H1 (cell line): ENCODE measurements around the gene CLEC16A. TPM values are rescaled to one million over a fixed set of nuclear protein-coding genes. Genes with fewer than 3 reads are reported as not detected.

Experiments used
- CTCF ChIA-PET: fragments of 300-600 bp; sonication (Branson Sonifier 250); formaldehyde crosslinking; loops from one replicate; lab custom pipeline; 2021; ENCODE audit not compliant: partially characterized antibody; lab: Charles Lee
- POLR2A ChIA-PET: fragments of 300-600 bp; sonication (Branson Sonifier 250); formaldehyde crosslinking; loops from one replicate; lab custom pipeline; 2021; ENCODE audit warnings: inconsistent platforms; ENCODE audit not compliant: partially characterized antibody; lab: Charles Lee
- DNase-seq, 2 experiments: peaks; one replicate each; pipeline versions ENCODE4 v3.0.0 to v3.0.0-alpha.2; 2010 to 2022; ENCODE audit warnings: low spot score in 2 of 2, low read depth in 1 of 2, mixed read lengths in 1 of 2
- FAIRE-seq: peaks from 2 replicates; lab custom pipeline; 2011; peaks lifted over from hg19 to GRCh38; lab: Jason Lieb, UNC
- H2AFZ ChIP-seq: 2 replicates; pipeline ENCODE4 v1.8.1; 2012; ENCODE audit warnings: low read length, inconsistent platforms
- H2AK5ac ChIP-seq: 2 replicates; pipeline ENCODE4 v1.6.1; 2013; ENCODE audit warnings: low read depth, low read length
- H2BK120ac ChIP-seq: replicated peaks from 2 replicates; pipeline ENCODE3; 2013; ENCODE audit warnings: low read depth, low read length, inconsistent platforms
- H2BK12ac ChIP-seq: 2 replicates; pipeline ENCODE4 v1.6.1; 2013; ENCODE audit warnings: low read depth, low read length
- H2BK15ac ChIP-seq: 2 replicates; pipeline ENCODE4 v1.6.1; 2013; ENCODE audit warnings: low read length
- H2BK20ac ChIP-seq: 2 replicates; pipeline ENCODE4 v1.6.1; 2013; ENCODE audit warnings: low read length
- H2BK5ac ChIP-seq: 2 replicates; pipeline ENCODE4 v1.6.1; 2013; ENCODE audit warnings: low read depth, low read length
- H3K14ac ChIP-seq: 2 replicates; pipeline ENCODE4 v1.6.1; 2013; ENCODE audit warnings: inconsistent platforms; ENCODE audit not compliant: insufficient read length
- H3K18ac ChIP-seq: 2 replicates; pipeline ENCODE4 v1.6.1; 2013; ENCODE audit warnings: low read length; ENCODE audit errors: extremely low read depth
- H3K23ac ChIP-seq: 2 replicates; pipeline ENCODE4 v1.6.1; 2013; ENCODE audit warnings: inconsistent platforms; ENCODE audit not compliant: insufficient read length
- H3K23me2 ChIP-seq: 2 replicates; pipeline ENCODE4 v1.6.1; 2013; ENCODE audit warnings: low read depth, low read length
- H3K27ac ChIP-seq: 2 replicates; pipeline ENCODE4 v1.6.1; 2011; ENCODE audit warnings: low read depth, low read length, inconsistent platforms
- H3K27me3 ChIP-seq, 4 experiments: replicated peaks in 1 of 4; 1 replicate in 1 of 4; 2 replicates in 3 of 4; pipeline versions ENCODE4 v1.6.1 to v1.8.1; 2011 to 2013; ENCODE audit warnings: low read length in 3 of 4, mild to moderate bottlenecking in 3 of 4, inconsistent platforms in 2 of 4, mixed read lengths in 2 of 4, moderate library complexity in 1 of 4; ENCODE audit not compliant: control insufficient read depth in 3 of 4, insufficient read depth in 3 of 4; ENCODE audit errors: extremely low read depth in 1 of 4
- H3K36me3 ChIP-seq, 4 experiments: 2 replicates each; pipeline versions ENCODE4 v1.6.1 to v1.8.1; 2011 to 2013; ENCODE audit warnings: mild to moderate bottlenecking in 4 of 4, low read length in 3 of 4, moderate library complexity in 2 of 4, control low read depth in 1 of 4, inconsistent platforms in 1 of 4; ENCODE audit not compliant: insufficient read depth in 4 of 4, control insufficient read depth in 2 of 4
- H3K4ac ChIP-seq: replicated peaks from 2 replicates; pipeline ENCODE3; 2013; ENCODE audit warnings: low read length, low read depth, mixed read lengths, inconsistent platforms; ENCODE audit not compliant: insufficient read length
- H3K4me1 ChIP-seq, 4 experiments: replicated peaks in 1 of 4; 1 replicate in 1 of 4; 2 replicates in 3 of 4; pipeline versions ENCODE4 v1.6.1 to v1.8.1; 2011 to 2013; ENCODE audit warnings: low read length in 3 of 4, inconsistent platforms in 2 of 4, mixed read lengths in 1 of 4; ENCODE audit not compliant: insufficient read depth in 4 of 4, control insufficient read depth in 3 of 4
- H3K4me2 ChIP-seq, 2 experiments: 2 replicates each; pipeline versions ENCODE4 v1.6.1 to v1.8.1; 2011 to 2013; ENCODE audit warnings: low read depth in 2 of 2, low read length in 2 of 2, control low read depth in 1 of 2, inconsistent platforms in 1 of 2, mild to moderate bottlenecking in 1 of 2; ENCODE audit not compliant: insufficient read depth in 1 of 2
- H3K4me3 ChIP-seq, 4 experiments: fragments of 200-600, 300-600 bp in 1 of 4; sonication (generic), shearing (Covaris generic), sonication (Bioruptor Twin) in 1 of 4; 2 replicates each; pipeline versions ENCODE4 v1.5.1 to v1.8.1; 2011 to 2016; ENCODE audit warnings: low read length in 4 of 4, low read depth in 3 of 4, control low read depth in 2 of 4, inconsistent platforms in 2 of 4, mild to moderate bottlenecking in 2 of 4, mixed read lengths in 1 of 4, moderate library complexity in 1 of 4; ENCODE audit not compliant: insufficient read depth in 2 of 4; ENCODE audit errors: extremely low read depth in 1 of 4
- H3K56ac ChIP-seq: replicated peaks from 2 replicates; pipeline ENCODE3; 2013; ENCODE audit warnings: low read depth, mild to moderate bottlenecking, mixed read lengths, low read length, inconsistent platforms; ENCODE audit not compliant: insufficient read length
- H3K79me1 ChIP-seq: 2 replicates; pipeline ENCODE4 v1.6.1; 2013; ENCODE audit warnings: low read depth, low read length, control low read depth
- H3K79me2 ChIP-seq, 2 experiments: 2 replicates each; pipeline versions ENCODE4 v1.6.1 to v1.8.1; 2012 to 2013; ENCODE audit warnings: low read length in 2 of 2, mild to moderate bottlenecking in 2 of 2, inconsistent platforms in 1 of 2; ENCODE audit not compliant: insufficient read depth in 2 of 2, control insufficient read depth in 1 of 2
- H3K9ac ChIP-seq, 4 experiments: replicated peaks in 1 of 4; 1 replicate in 1 of 4; 2 replicates in 3 of 4; pipeline versions ENCODE4 v1.6.1 to v1.8.1; 2011 to 2013; ENCODE audit warnings: low read depth in 3 of 4, low read length in 3 of 4, control low read depth in 2 of 4, mild to moderate bottlenecking in 2 of 4, moderate library complexity in 2 of 4, inconsistent platforms in 1 of 4; ENCODE audit errors: extremely low read depth in 1 of 4
- H3K9me3 ChIP-seq, 2 experiments: 2 replicates each; pipeline versions ENCODE4 v1.6.1 to v1.8.1; 2012 to 2013; ENCODE audit warnings: mild to moderate bottlenecking in 2 of 2, moderate library complexity in 2 of 2, control low read depth in 1 of 2, inconsistent platforms in 1 of 2, low read depth in 1 of 2, low read length in 1 of 2, mixed read lengths in 1 of 2; ENCODE audit not compliant: insufficient read depth in 2 of 2
- H4K20me1 ChIP-seq, 2 experiments: replicated peaks in 1 of 2; 2 replicates each; pipeline versions ENCODE3 to v1.8.1; 2011 to 2013; ENCODE audit warnings: inconsistent platforms in 2 of 2, low read length in 2 of 2, mild to moderate bottlenecking in 1 of 2; ENCODE audit not compliant: insufficient read depth in 2 of 2, control insufficient read depth in 1 of 2
- H4K5ac ChIP-seq: 2 replicates; pipeline ENCODE4 v1.6.1; 2013; ENCODE audit warnings: low read length, low read depth, mixed read lengths, inconsistent platforms; ENCODE audit not compliant: insufficient read length
- H4K8ac ChIP-seq: 2 replicates; pipeline ENCODE4 v1.8.0; 2013; ENCODE audit warnings: mild to moderate bottlenecking, moderate library complexity, low read length, inconsistent platforms; ENCODE audit not compliant: insufficient read depth; ENCODE audit errors: extremely low read depth
- H4K91ac ChIP-seq: replicated peaks from 2 replicates; pipeline ENCODE3; 2013; ENCODE audit warnings: low read length, mixed read lengths, inconsistent platforms; ENCODE audit not compliant: insufficient read length
- CBX8 ChIP-seq: fragments of 300-800, 300-1000 bp; sonication (generic); IDR thresholded peaks from 2 replicates; pipeline ENCODE4 v1.7.1; 2016; ENCODE audit warnings: low read depth, low read length, borderline replicate concordance
- JUN ChIP-seq: IDR thresholded peaks from 2 replicates; pipeline ENCODE4 v1.6.1; 2011; ENCODE audit warnings: low read depth, mild to moderate bottlenecking, improper control_type of control experiment, low read length
- SIRT6 ChIP-seq: IDR thresholded peaks from one replicate; pipeline ENCODE4 v1.7.1; 2012; ENCODE audit warnings: low read length, inconsistent platforms
- SRF ChIP-seq: IDR thresholded peaks from 2 replicates; pipeline ENCODE4 v1.6.1; 2011; ENCODE audit warnings: mild to moderate bottlenecking, low read depth, low read length, moderate library complexity
- whole genome bisulfite sequencing, 2 experiments: shearing (Covaris generic) in 1 of 2; methylation state at CpG; one replicate each; pipeline versions ENCODE4 v1.1.6 to v1.1.7; 2013 to 2015; ENCODE audit warnings: low lambda C conversion rate in 2 of 2, mixed read lengths in 2 of 2, inconsistent platforms in 1 of 2, low coverage in 1 of 2, missing lambda C conversion rate in 1 of 2; ENCODE audit not compliant: insufficient replicate concordance in 2 of 2, insufficient coverage in 1 of 2, insufficient read length in 1 of 2; ENCODE audit errors: extremely low coverage in 1 of 2, missing lambda C conversion rate in 1 of 2; 5-methylcytosine and 5-hydroxymethylcytosine counted together
- polyA plus RNA-seq, 7 experiments: library from polyadenylated mRNA; depleted of rRNA in 3 of 7; stranded (reverse) in 5 of 7; unstranded in 2 of 7; fragments of >200 nt in 5 of 7; fragments of 200-250 nt in 2 of 7; gene quantifications; 1 replicate in 5 of 7; 2 replicates in 1 of 7; 4 replicates in 1 of 7; pipeline versions ENCODE4 v1.2.1 to v1.2.3, GENCODE V29; 2011 to 2013; ENCODE audit warnings: missing spikeins in 2 of 7, mixed read lengths in 2 of 7
- total RNA-seq: library from RNA; stranded (reverse); fragmentation: NEBNext Ultra II Directional; extraction: Animal tissue kit (Norgen Biotek cat#: 25700); gene quantifications from 2 replicates; pipeline ENCODE4 v1.2.1, GENCODE V29; 2021

CLEC16A gene
- total and polyA plus RNA-seq, 2 of the 8 experiments (the other 6 are each of a cell fraction or from before 2014, with no cell fraction given) = 7.6 to 19.3 TPM

DNA sequence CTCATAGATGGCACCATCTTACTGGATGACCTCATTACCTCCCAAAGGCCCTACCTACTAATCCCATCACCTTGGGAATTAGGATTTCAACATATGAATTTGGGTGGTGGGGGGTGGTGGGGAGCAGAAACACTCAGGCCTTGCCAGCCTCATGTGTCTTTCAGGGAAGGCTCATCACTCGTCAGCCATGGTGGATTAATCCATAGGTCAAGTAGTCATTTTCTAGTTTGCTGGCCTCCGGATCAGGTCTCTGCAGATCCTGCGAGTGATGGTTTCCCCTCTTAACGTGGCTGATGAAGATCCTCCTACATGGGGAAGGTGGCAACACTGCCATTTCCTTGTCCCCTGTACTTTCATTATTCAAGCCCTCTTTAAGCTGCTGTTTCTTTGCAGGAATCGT lies 101.1 kb downstream of the CLEC16A start:
- TF ChIP-seq CBX8 = no peak
- TF ChIP-seq SIRT6 = no peak
- no peak for TF ChIP-seq JUN
- TF ChIP-seq SRF = no peak
- Histone ChIP-seq H2BK120ac (no peak overlapping the region), H2BK20ac (no peak overlapping the region), H3K36me3 (peaks cover 0 to 8% (median 2%) of the 10 kb centered on the region in 4 experiments; a peak in 3 of 8 replicates), H3K9me3 (no peaks in the 10 kb centered on the region), H3K79me2 (no peaks in the 10 kb centered on the region), H3K56ac (no peak overlapping the region), H4K5ac (no peak overlapping the region), H3K14ac (no peak overlapping the region), H3K23me2 (no peaks in the 10 kb centered on the region), H3K4me3 (no peak overlapping the region), H4K91ac (no peak overlapping the region), H2BK5ac (no peak overlapping the region), H2AK5ac (no peak overlapping the region), H2BK12ac (no peak overlapping the region), H3K27ac (no peak overlapping the region), H3K79me1 (no peaks in the 10 kb centered on the region; the same call in 1 of the 2 replicates), H3K23ac (no peak overlapping the region), H2AFZ (no peak overlapping the region), H3K9ac (no peak overlapping the region), H3K4me2 (no peak overlapping the region), H4K20me1 (no peaks in the 10 kb centered on the region), H3K18ac (no peak overlapping the region), H3K4ac (no peak overlapping the region), H3K27me3 (no peaks in the 10 kb centered on the region), H4K8ac (no peak overlapping the region), H3K4me1 (peaks cover 0 to 3% (median under 1%) of the 10 kb centered on the region in 4 experiments; a peak in 3 of 7 replicates), H2BK15ac (no peak overlapping the region)
- 90% methylated on average over 5 of the region's 5 CpGs; no CpG with 5 or more reads in 1 of the 2 experiments for WGBS, 2 experiments
- ChIA-PET POLR2A (no interaction called here), CTCF (interaction anchor here (0.7 to 2.0 kb wide), 5 partner anchors 12 to 341 kb away, joined by 3 to 5 read pairs (median 4); no protein-coding TSS in a partner anchor)
- DNase-seq = no peak
- no peak for FAIRE-seq
